Measurements from ENCODE around the gene XK.
A peak's percentile ranks its signal among the peaks of the same experiment; 100 is the strongest.

Gene XK

DNA sequence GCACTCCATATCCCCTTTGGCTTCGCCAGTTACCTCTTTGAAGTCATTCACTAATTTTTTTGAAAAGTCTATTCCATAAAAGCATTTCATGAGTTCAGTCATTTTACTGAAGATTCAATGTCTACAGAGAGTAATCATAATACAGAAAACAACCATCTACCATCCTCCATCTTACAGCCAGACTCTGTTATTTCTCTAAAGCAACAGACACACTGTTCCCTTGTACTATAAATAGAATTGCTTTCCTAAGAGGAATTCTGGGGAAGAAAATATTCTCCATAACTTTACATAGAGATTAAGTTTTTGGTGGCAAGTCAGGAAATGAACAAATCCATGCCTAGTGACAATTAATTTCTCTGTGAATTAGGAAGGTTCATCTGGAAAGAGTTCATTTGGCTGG, 37.0 kb downstream of the XK start:
- FAIRE-seq (no peak), DNase-seq (ENCODE audit: insufficient read length) (no peak)
- TF ChIP-seq TAF1 (IDR thresholded peaks at IDR 0.05; ENCODE audit: borderline replicate concordance, low read depth, low read length) (no peak), POLR2AphosphoS5 (IDR thresholded peaks at IDR 0.05; ENCODE audit: low read depth, low read length) (no peak), POLR2A (IDR thresholded peaks at IDR 0.05; ENCODE audit: low read depth, low read length) (no peak)

DNA sequence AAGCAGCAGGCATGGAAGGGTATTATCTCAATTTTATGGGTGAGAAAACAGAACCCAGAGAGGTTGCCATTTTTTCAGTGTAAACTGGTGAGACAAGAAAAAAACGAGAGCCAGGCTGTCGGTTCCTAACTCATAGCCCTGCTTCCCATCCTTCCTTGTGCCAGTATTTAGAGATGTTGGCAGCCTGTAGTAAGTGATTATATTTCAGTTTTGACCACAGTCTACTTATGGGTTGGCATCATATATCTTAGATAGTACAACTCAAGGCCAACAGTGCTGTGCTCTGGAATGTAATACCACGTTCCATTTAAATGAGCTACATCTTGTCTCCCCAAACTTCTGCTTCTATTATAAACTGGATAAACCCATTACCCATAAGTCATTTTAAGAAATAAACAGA, 40.8 kb downstream of the XK start:
- no peak for FAIRE-seq
- DNase-seq (ENCODE audit: insufficient read length), result no peak
- TF ChIP-seq POLR2AphosphoS5 (IDR thresholded peaks at IDR 0.05; ENCODE audit: low read depth, low read length) (no peak), POLR2A (IDR thresholded peaks at IDR 0.05; ENCODE audit: low read depth, low read length) (no peak), TAF1 (IDR thresholded peaks at IDR 0.05; ENCODE audit: borderline replicate concordance, low read depth, low read length) (no peak)

DNA sequence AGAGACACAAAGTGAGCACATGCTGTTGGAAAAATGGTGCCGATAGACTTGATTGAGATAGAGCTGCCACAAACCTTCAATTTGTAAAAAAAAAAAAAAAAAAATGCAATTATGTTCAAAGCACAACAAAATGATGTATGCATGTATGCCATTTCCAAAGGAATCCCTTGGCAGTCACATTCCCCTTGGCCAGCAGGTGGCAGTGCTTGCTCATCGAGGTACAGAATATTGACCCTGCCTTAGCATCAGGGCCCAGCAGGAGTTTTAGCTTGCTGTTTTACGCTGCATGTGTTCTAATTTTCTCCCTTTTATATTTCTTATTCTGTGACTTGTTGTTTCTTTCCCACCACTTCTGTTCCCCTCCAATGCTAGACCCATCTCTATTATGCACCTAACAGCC, 59.8 kb downstream of the XK start:
- DNase-seq (ENCODE audit: insufficient read length) (peak; percentile 28), FAIRE-seq (no peak)
- TF ChIP-seq POLR2A (IDR thresholded peaks at IDR 0.05; ENCODE audit: low read depth, low read length), result no peak
- no peak for TF ChIP-seq TAF1 (IDR thresholded peaks at IDR 0.05; ENCODE audit: borderline replicate concordance, low read depth, low read length)
- TF ChIP-seq POLR2AphosphoS5 (IDR thresholded peaks at IDR 0.05; ENCODE audit: low read depth, low read length), result no peak

DNA sequence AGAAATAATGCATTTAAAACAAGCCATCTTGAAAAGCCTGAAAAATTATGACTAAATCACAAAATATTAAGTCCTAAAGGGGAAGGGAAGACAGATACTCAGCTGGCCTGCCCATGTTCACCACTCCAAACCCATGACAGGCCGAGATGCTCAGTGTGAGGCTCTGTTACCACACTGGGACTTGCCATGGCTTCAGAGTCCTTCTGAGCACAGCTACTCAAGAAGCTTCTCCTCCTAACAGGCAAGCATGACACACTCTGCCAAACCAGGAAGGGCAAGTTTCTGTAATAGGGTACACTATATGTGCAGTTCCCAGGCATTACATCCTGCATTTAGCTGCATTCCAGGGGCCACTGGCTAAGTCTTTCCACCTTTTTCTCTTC, 60.2 kb downstream of the XK start:
- TF ChIP-seq POLR2AphosphoS5 (IDR thresholded peaks at IDR 0.05; ENCODE audit: low read depth, low read length), result no peak
- TF ChIP-seq TAF1 (IDR thresholded peaks at IDR 0.05; ENCODE audit: borderline replicate concordance, low read depth, low read length), result no peak
- no peak for TF ChIP-seq POLR2A (IDR thresholded peaks at IDR 0.05; ENCODE audit: low read depth, low read length)
- DNase-seq (ENCODE audit: insufficient read length) (no peak), FAIRE-seq (no peak)

DNA sequence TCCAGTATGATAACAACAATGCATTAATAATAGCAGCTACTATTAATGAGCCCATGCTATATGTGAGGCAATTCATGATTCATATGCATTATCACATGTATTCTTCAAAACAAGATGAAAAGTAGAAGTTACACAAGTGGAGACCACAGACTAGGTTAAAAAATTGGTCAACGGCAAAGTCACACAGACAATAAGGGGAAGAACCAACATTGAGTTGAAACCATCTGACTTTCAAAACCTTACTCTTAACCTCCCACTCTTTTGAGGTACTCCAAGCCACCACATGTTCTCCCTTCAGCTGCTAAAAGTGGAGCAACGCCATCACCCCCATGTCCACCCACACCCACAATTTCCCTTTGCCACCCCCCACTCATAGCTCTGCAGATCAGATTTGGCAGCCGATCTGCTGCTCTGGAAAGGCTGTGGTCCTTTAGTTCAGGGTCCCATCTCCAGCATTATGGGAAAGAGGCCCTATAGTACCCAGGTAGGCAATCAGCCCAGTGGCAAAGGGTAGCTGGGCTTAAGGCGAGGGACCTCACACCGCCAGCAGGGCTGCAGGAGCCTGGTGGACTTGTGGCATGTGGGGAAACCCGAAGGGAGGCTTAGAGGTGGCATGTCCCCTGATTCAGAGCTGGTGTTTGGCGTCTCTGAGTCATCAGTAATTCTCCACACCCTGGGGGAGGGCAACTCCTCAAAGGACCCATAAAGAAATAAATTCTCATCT, 60.8 kb downstream of the XK start:
- FAIRE-seq (peak; percentile 99), DNase-seq (ENCODE audit: insufficient read length) (no peak)

DNA sequence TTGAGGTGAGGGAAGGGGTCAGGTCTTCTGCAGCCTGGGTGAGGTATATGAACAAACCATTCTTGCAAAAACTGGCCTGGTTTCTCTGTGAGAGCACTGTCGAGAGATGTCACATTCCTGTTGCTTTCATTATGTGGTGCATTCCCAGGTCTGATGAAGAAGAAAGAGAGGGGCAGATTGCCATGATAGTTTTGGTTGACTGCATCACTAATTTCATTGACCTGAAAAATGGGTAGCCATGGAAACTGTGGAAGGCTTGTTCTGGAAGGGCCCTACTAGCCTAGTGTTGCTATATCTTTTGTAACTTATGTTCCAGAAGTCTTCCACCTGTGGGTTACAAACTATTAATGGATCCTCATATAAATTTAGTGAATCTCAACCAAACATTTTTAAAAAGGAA, 61.4 kb downstream of the XK start:
- no peak for FAIRE-seq

More for the DNA sequence above, 60.8 kb downstream of the XK start:
- TF ChIP-seq TAF1 (IDR thresholded peaks at IDR 0.05; ENCODE audit: borderline replicate concordance, low read depth, low read length), result no peak

DNA sequence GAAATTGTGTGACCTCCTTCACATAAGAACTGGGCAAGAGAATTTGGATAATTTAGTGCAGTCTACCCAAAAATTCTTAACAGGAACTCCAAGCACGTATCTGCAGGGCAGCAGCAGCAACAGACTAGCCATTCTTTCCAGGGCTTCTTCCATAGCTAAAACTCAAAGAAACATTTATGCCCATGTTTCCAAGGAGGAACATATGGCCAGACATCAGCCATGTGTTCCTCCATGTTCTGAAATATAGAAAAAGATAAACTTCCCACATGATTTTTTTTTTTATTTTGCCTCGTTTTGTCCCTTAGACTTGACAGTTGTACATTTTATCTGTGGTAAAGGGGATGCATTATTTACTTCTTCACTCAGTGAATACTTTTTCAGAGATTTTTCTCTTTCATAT, 66.7 kb downstream of the XK start:
- no peak for FAIRE-seq
- no peak for DNase-seq (ENCODE audit: insufficient read length)
- no peak for TF ChIP-seq POLR2A (IDR thresholded peaks at IDR 0.05; ENCODE audit: low read depth, low read length)
- no peak for TF ChIP-seq POLR2AphosphoS5 (IDR thresholded peaks at IDR 0.05; ENCODE audit: low read depth, low read length)
- no peak for TF ChIP-seq TAF1 (IDR thresholded peaks at IDR 0.05; ENCODE audit: borderline replicate concordance, low read depth, low read length)

More for the DNA sequence above, 61.4 kb downstream of the XK start:
- DNase-seq (ENCODE audit: insufficient read length), result no peak
- TF ChIP-seq TAF1 (IDR thresholded peaks at IDR 0.05; ENCODE audit: borderline replicate concordance, low read depth, low read length) (no peak), POLR2A (IDR thresholded peaks at IDR 0.05; ENCODE audit: low read depth, low read length) (no peak), POLR2AphosphoS5 (IDR thresholded peaks at IDR 0.05; ENCODE audit: low read depth, low read length) (no peak)

DNA sequence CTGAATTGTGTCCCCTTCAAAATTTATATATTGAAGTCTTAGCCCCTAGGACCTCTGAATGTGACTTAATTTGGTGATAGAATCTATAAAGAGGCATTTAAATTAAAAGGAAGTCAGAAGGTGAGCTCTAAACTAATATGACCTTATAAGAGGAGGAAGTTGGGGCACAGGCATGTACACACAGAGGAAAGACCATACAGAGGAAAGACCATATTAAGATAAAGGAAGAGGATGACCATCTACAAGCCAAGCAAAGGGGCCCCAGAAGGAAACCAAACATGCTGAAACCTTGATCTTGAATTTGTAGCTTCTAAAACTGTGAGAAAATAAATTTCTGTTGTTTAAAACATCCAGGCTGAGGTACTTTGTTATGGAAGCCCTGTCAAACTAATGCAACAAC, 67.3 kb downstream of the XK start:
- no peak for FAIRE-seq
- TF ChIP-seq POLR2AphosphoS5 (IDR thresholded peaks at IDR 0.05; ENCODE audit: low read depth, low read length), result no peak
- no peak for TF ChIP-seq POLR2A (IDR thresholded peaks at IDR 0.05; ENCODE audit: low read depth, low read length)
- no peak for TF ChIP-seq TAF1 (IDR thresholded peaks at IDR 0.05; ENCODE audit: borderline replicate concordance, low read depth, low read length)
- DNase-seq (ENCODE audit: insufficient read length), result no peak

DNA sequence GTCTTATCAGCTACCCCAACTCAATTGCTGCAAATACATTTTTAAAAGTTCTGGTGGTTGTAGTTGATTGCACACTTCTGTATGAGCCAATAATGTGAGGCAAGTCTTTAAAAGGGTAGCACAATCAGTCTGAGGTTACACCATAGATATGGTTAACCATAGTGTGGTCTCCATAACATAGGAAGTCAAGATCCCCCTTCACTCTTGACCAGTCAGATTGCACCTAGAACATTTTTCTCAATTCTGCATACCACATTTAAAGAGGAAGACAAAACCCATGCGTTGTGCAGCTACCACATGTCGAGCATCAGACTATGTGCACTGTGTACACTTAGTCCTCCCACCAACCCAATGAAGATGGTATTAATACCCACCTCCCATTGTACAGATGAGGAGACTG, 67.8 kb downstream of the XK start:
- no peak for TF ChIP-seq TAF1 (IDR thresholded peaks at IDR 0.05; ENCODE audit: borderline replicate concordance, low read depth, low read length)
- no peak for TF ChIP-seq POLR2AphosphoS5 (IDR thresholded peaks at IDR 0.05; ENCODE audit: low read depth, low read length)
- TF ChIP-seq POLR2A (IDR thresholded peaks at IDR 0.05; ENCODE audit: low read depth, low read length), result no peak
- DNase-seq (ENCODE audit: insufficient read length) (no peak), FAIRE-seq (peak; percentile 95)

DNA sequence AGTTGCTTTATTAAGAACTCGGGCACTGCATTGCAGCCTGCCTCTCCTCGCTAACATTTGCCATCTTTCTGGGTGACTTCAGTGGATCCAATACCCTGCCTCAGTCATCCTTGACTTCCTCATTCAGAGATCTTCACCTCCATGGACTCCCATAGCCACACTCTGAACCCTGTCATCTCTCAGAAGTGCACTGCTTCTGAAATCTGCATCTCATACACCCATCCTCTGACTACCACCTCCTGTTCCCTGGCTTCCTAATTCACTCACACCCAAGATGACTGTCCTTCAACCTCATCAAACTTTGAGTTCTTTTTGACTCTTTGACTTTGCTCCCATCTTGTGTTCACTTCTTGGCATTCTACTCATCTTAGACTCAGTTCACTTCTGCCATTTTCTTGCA, 68.9 kb downstream of the XK start:
- no peak for DNase-seq (ENCODE audit: insufficient read length)
- no peak for TF ChIP-seq POLR2AphosphoS5 (IDR thresholded peaks at IDR 0.05; ENCODE audit: low read depth, low read length)
- no peak for TF ChIP-seq TAF1 (IDR thresholded peaks at IDR 0.05; ENCODE audit: borderline replicate concordance, low read depth, low read length)
- no peak for TF ChIP-seq POLR2A (IDR thresholded peaks at IDR 0.05; ENCODE audit: low read depth, low read length)
- FAIRE-seq, result no peak

DNA sequence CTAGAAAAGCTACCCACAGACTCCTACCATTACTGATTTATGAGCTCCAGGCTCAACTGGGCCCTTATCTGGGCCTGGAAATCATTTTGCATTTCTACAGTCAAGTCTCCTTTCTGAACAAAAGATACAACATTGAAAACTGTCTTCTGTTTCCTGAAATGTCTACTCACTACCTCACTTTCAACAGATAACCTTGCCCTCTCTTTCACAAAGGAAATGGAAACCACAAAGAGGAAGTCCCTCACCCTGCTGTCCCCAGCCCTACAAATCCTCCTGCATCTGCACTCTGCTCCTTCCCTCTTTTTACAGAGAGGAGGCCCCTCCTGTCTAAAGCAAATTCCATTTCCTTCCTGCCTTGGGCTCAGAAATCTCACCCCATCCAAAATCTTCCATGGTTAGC, 69.4 kb downstream of the XK start:
- FAIRE-seq (peak; percentile 100), DNase-seq (ENCODE audit: insufficient read length) (no peak)
- TF ChIP-seq TAF1 (IDR thresholded peaks at IDR 0.05; ENCODE audit: borderline replicate concordance, low read depth, low read length), result no peak
- TF ChIP-seq POLR2A (IDR thresholded peaks at IDR 0.05; ENCODE audit: low read depth, low read length), result no peak
- no peak for TF ChIP-seq POLR2AphosphoS5 (IDR thresholded peaks at IDR 0.05; ENCODE audit: low read depth, low read length)

DNA sequence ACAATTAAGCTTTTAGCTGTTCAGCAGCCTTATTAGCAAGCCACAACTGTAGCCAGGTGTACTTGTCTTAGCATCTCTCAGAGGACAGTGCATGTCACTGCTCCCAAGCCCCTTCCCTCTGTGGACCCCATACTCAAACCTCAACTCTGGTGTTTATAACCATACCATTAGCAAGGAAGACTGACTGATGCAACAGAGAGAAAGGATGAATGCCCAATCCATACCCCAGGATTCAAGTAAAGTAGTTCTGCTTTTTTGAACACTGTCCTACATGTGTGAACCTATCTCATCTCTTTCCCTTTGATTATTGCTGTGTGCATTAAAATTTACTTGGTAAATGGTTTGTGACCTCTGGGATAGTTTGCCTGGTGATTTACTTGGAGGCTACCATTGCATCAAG, 71.5 kb downstream of the XK start:
- TF ChIP-seq POLR2A (IDR thresholded peaks at IDR 0.05; ENCODE audit: low read depth, low read length) (no peak), TAF1 (IDR thresholded peaks at IDR 0.05; ENCODE audit: borderline replicate concordance, low read depth, low read length) (no peak), POLR2AphosphoS5 (IDR thresholded peaks at IDR 0.05; ENCODE audit: low read depth, low read length) (no peak)
- DNase-seq (ENCODE audit: insufficient read length) (no peak), FAIRE-seq (no peak)

Measured in GM12892 (cell line).